H9 (cell line): Measurements from ENCODE around the gene MTCL1. TPM values are rescaled to one million over a fixed set of nuclear protein-coding genes. Genes with fewer than 3 reads are reported as not detected.
A peak's percentile ranks its signal among the peaks of the same experiment; 100 is the strongest.

ENCODE experiments used
- DNase-seq: peaks from one replicate; pipeline ENCODE4 v3.0.0-alpha.2; 2017
- H2AFZ ChIP-seq: one replicate; pipeline ENCODE4 v1.6.1; 2013; ENCODE audit warnings: mild to moderate bottlenecking, low read length, control low read depth, moderate library complexity
- H2AK5ac ChIP-seq: 2 replicates; pipeline ENCODE4 v1.6.1; 2013; ENCODE audit warnings: low read length, control low read depth, mixed read lengths; ENCODE audit not compliant: insufficient read length
- H2BK120ac ChIP-seq: one replicate; pipeline ENCODE4 v1.6.1; 2013; ENCODE audit warnings: low read depth, mild to moderate bottlenecking, low read length, control low read depth, inconsistent platforms; ENCODE audit not compliant: poor library complexity, severe bottlenecking
- H2BK12ac ChIP-seq: 2 replicates; pipeline ENCODE4 v1.6.1; 2013; ENCODE audit warnings: low read length, control low read depth, mixed read lengths, low read depth; ENCODE audit not compliant: insufficient read length
- H2BK15ac ChIP-seq: 2 replicates; pipeline ENCODE4 v1.6.1; 2013; ENCODE audit warnings: low read depth, low read length, control low read depth
- H2BK20ac ChIP-seq: one replicate; pipeline ENCODE4 v1.6.1; 2013; ENCODE audit warnings: low read depth, mild to moderate bottlenecking, low read length, control low read depth, inconsistent platforms; ENCODE audit not compliant: poor library complexity, severe bottlenecking
- H2BK5ac ChIP-seq: 2 replicates; pipeline ENCODE4 v1.6.1; 2013; ENCODE audit warnings: low read length, control low read depth, mixed read lengths; ENCODE audit not compliant: insufficient read length
- H3K14ac ChIP-seq: 2 replicates; pipeline ENCODE4 v1.6.1; 2013; ENCODE audit warnings: low read length, control low read depth; ENCODE audit not compliant: insufficient read depth
- H3K18ac ChIP-seq: 2 replicates; pipeline ENCODE4 v1.6.1; 2013; ENCODE audit warnings: low read depth, mild to moderate bottlenecking, mixed read lengths, low read length, control low read depth; ENCODE audit not compliant: insufficient read length
- H3K23ac ChIP-seq: 2 replicates; pipeline ENCODE4 v1.6.1; 2013; ENCODE audit warnings: low read length, control low read depth, mixed read lengths, low read depth; ENCODE audit not compliant: insufficient read length
- H3K23me2 ChIP-seq: 2 replicates; pipeline ENCODE4 v1.6.1; 2013; ENCODE audit warnings: low read depth, mild to moderate bottlenecking, mixed read lengths, low read length, control low read depth; ENCODE audit not compliant: insufficient read length, poor library complexity, severe bottlenecking
- H3K27ac ChIP-seq: 2 replicates; pipeline ENCODE4 v1.5.1; 2013; ENCODE audit warnings: low read length, control low read depth, mixed read lengths, low read depth; ENCODE audit not compliant: insufficient read length
- H3K27me3 ChIP-seq: 2 replicates; pipeline ENCODE4 v1.6.1; 2013; ENCODE audit warnings: low read length, control low read depth, inconsistent platforms; ENCODE audit not compliant: insufficient read depth
- H3K4ac ChIP-seq: 2 replicates; pipeline ENCODE4 v1.6.1; 2013; ENCODE audit warnings: low read depth, mild to moderate bottlenecking, control low read depth, inconsistent platforms, low read length, moderate library complexity
- H3K4me1 ChIP-seq: 2 replicates; pipeline ENCODE4 v1.6.1; 2013; ENCODE audit warnings: low read length, control low read depth, inconsistent platforms; ENCODE audit not compliant: insufficient read depth
- H3K4me2 ChIP-seq: 2 replicates; pipeline ENCODE4 v1.6.1; 2013; ENCODE audit warnings: low read length, control low read depth, mixed read lengths; ENCODE audit not compliant: insufficient read length, insufficient read depth
- H3K56ac ChIP-seq: 2 replicates; pipeline ENCODE4 v1.6.1; 2013; ENCODE audit warnings: low read depth, mild to moderate bottlenecking, mixed read lengths, low read length, control low read depth; ENCODE audit not compliant: insufficient read length
- H3K79me1 ChIP-seq: 2 replicates; pipeline ENCODE4 v1.6.1; 2013; ENCODE audit warnings: low read depth, mild to moderate bottlenecking, moderate library complexity, low read length, control low read depth, inconsistent platforms; ENCODE audit not compliant: insufficient read depth, poor library complexity, severe bottlenecking
- H3K79me2 ChIP-seq: 2 replicates; pipeline ENCODE4 v1.6.1; 2013; ENCODE audit warnings: low read length, control low read depth, inconsistent platforms; ENCODE audit not compliant: insufficient read depth
- H3K9ac ChIP-seq: 2 replicates; pipeline ENCODE4 v1.6.1; 2013; ENCODE audit warnings: low read length, control low read depth, mixed read lengths; ENCODE audit not compliant: insufficient read length; ENCODE audit errors: extremely low read depth
- H3K9me3 ChIP-seq: one replicate; pipeline ENCODE4 v1.6.1; 2013; ENCODE audit warnings: low read depth, low read length, inconsistent platforms; ENCODE audit not compliant: control insufficient read depth
- H3T11ph ChIP-seq: one replicate; pipeline ENCODE4 v1.6.1; 2013; ENCODE audit warnings: mild to moderate bottlenecking, low read length, control low read depth, inconsistent platforms
- H4K20me1 ChIP-seq: one replicate; pipeline ENCODE4 v1.6.1; 2013; ENCODE audit not compliant: control insufficient read depth, insufficient read length, insufficient read depth
- H4K5ac ChIP-seq: 2 replicates; pipeline ENCODE4 v1.6.1; 2013; ENCODE audit warnings: low read depth, mild to moderate bottlenecking, mixed read lengths, low read length, control low read depth; ENCODE audit not compliant: insufficient read length
- H4K8ac ChIP-seq: replicated peaks from 2 replicates; pipeline ENCODE4 v1.6.1; 2013; ENCODE audit warnings: low read length, control low read depth, mixed read lengths, low read depth; ENCODE audit not compliant: insufficient read length
- H4K91ac ChIP-seq: 2 replicates; pipeline ENCODE4 v1.6.1; 2013; ENCODE audit warnings: low read depth, mild to moderate bottlenecking, moderate library complexity, mixed read lengths, low read length, control low read depth; ENCODE audit not compliant: insufficient read length
- H3K27ac Mint-ChIP-seq, 3 experiments: 2 replicates in 2 of 3; 3 replicates in 1 of 3; pipeline ENCODE4 v1.8.0; 2020 to 2021; ENCODE audit warnings: mixed read lengths in 3 of 3, mild to moderate bottlenecking in 1 of 3, moderate library complexity in 1 of 3
- H3K27me3 Mint-ChIP-seq: 2 replicates; pipeline ENCODE4 v1.8.0; 2021; ENCODE audit warnings: low read depth, mild to moderate bottlenecking, moderate library complexity, mixed read lengths
- H3K36me3 Mint-ChIP-seq, 3 experiments: 2 replicates in 2 of 3; 3 replicates in 1 of 3; pipeline ENCODE4 v1.8.0; 2020 to 2021; ENCODE audit warnings: low read depth in 3 of 3, mixed read lengths in 3 of 3; ENCODE audit not compliant: insufficient read depth in 1 of 3
- H3K4me1 Mint-ChIP-seq, 2 experiments: 2 replicates each; pipeline ENCODE4 v1.8.0; 2020; ENCODE audit warnings: mixed read lengths in 2 of 2
- H3K4me3 Mint-ChIP-seq, 2 experiments: 2 replicates in 1 of 2; 3 replicates in 1 of 2; pipeline ENCODE4 v1.8.0; 2020 to 2021; ENCODE audit warnings: mild to moderate bottlenecking in 2 of 2, mixed read lengths in 2 of 2, moderate library complexity in 1 of 2
- H3K9me3 Mint-ChIP-seq, 2 experiments: 2 replicates in 1 of 2; 3 replicates in 1 of 2; pipeline ENCODE4 v1.8.0; 2020; ENCODE audit warnings: mild to moderate bottlenecking in 2 of 2, mixed read lengths in 2 of 2, moderate library complexity in 1 of 2
- CTCF ChIP-seq: fragments of 200-600 bp; sonication (generic); conservative IDR thresholded peaks from 3 replicates; pipeline ENCODE4 v1.8.0; 2021; ENCODE audit warnings: antibody characterized with exemption, mild to moderate bottlenecking
- WGBS: extraction: QIAGEN DNeasy Blood & Tissue Kit; methylation state at CpG from one replicate; pipeline ENCODE4 v1.1.7; 2013; ENCODE audit warnings: missing lambda C conversion rate, low lambda C conversion rate, mixed read lengths; ENCODE audit not compliant: insufficient read length; ENCODE audit errors: extremely low coverage; 5-methylcytosine and 5-hydroxymethylcytosine counted together
- total RNA-seq: library from RNA; stranded (reverse); gene quantifications from 2 replicates; pipeline ENCODE4 v1.2.1, GENCODE V29; 2021

MTCL1 gene
- total RNA-seq, 1 experiment from 2014 or later, result 50.7 TPM

- H4K5ac ChIP-seq, result no peak overlapping the region
- Mint-ChIP-seq H3K27me3 (no peaks in the 10 kb centered on the region; the same call in 1 of the 2 replicates), H3K9me3 (no peaks in the 10 kb centered on the region), H3K4me3 (peak overlapping the region in 1 of 2 experiments; percentile 9; a peak in 1 of 5 replicates), H3K4me1 (peaks cover 34% of the 10 kb centered on the region in 2 experiments), H3K36me3 (no peaks in the 10 kb centered on the region), H3K27ac (peak overlapping the region in 2 of 3 experiments; percentile 10 to 20; a peak in 2 of 7 replicates)
- no peak overlapping the region for H3K9ac ChIP-seq
- no peaks in the 10 kb centered on the region for H3K27me3 ChIP-seq
- H3T11ph ChIP-seq, result no peak overlapping the region
- no peak overlapping the region for H3K56ac ChIP-seq
- no peak for DNase-seq
- no peak overlapping the region for H3K4me2 ChIP-seq
- H2AFZ ChIP-seq, result no peak overlapping the region
- no peak overlapping the region for H3K14ac ChIP-seq
- no peak overlapping the region for H4K8ac ChIP-seq
- no peaks in the 10 kb centered on the region for H3K9me3 ChIP-seq
- H2BK15ac ChIP-seq, result no peak overlapping the region
- no peak overlapping the region for H3K23ac ChIP-seq
- no peak overlapping the region for H2BK5ac ChIP-seq
- H3K4ac ChIP-seq, result no peak overlapping the region
- no peaks in the 10 kb centered on the region for H3K23me2 ChIP-seq
- H4K91ac ChIP-seq, result no peak overlapping the region
- peak overlapping the region; percentile 24 for H3K18ac ChIP-seq
- TF ChIP-seq CTCF, result no peak
- peaks cover 10% of the 10 kb centered on the region; the same call in 1 of the 2 replicates for H3K4me1 ChIP-seq
- no CpG with 5 or more reads among the region's 7 CpGs for WGBS
- H2BK20ac ChIP-seq, result no peak overlapping the region
- no peak overlapping the region for H2BK120ac ChIP-seq
- no peak overlapping the region for H2AK5ac ChIP-seq
- H3K79me1 ChIP-seq, result no peaks in the 10 kb centered on the region
- no peaks in the 10 kb centered on the region for H4K20me1 ChIP-seq
- H3K27ac ChIP-seq, result no peak overlapping the region
- no peak overlapping the region for H2BK12ac ChIP-seq
- no peaks in the 10 kb centered on the region for H3K79me2 ChIP-seq
Observed at GRCh38 chr18:8684577-8684976, 20.8 kb upstream of the MTCL1 start.
